CD4-positive, CD25-positive, alpha-beta regulatory T cell (primary cell): ENCODE measurements around the gene S100A12. TPM values are rescaled to one million over a fixed set of nuclear protein-coding genes. Genes with fewer than 3 reads are reported as not detected.

Experiments
- ATAC-seq, 2 donors: fragments of 150-1000 bp; cut with Tn5 transposase; one replicate each; pipeline ENCODE4 v1.10.0; 2021; ENCODE audit warnings: low read depth in 2 of 2, moderate number of reproducible peaks in 2 of 2, moderate library complexity in 1 of 2
- DNase-seq, 3 donors: peaks; one replicate each; pipeline versions ENCODE4 v3.0.0 to v3.0.0-alpha.2; 2012 to 2022; ENCODE audit warnings: mixed read lengths in 1 of 3
- H3K27ac ChIP-seq: one replicate; pipeline ENCODE4 v1.7.0; 2013; ENCODE audit warnings: mild to moderate bottlenecking, low read length; ENCODE audit not compliant: insufficient read depth, poor library complexity, severe bottlenecking
- H3K27me3 ChIP-seq: one replicate; pipeline ENCODE4 v1.7.0; 2013; ENCODE audit warnings: low read length; ENCODE audit not compliant: control insufficient read depth, insufficient read depth
- H3K36me3 ChIP-seq: one replicate; pipeline ENCODE4 v1.7.0; 2013; ENCODE audit warnings: mild to moderate bottlenecking, low read length, moderate library complexity; ENCODE audit not compliant: control insufficient read depth, insufficient read depth
- H3K4me1 ChIP-seq: 2 replicates; pipeline ENCODE4 v1.7.0; 2013; ENCODE audit warnings: mild to moderate bottlenecking, low read length; ENCODE audit not compliant: insufficient read depth, control insufficient read depth, poor library complexity, severe bottlenecking
- H3K4me3 ChIP-seq: one replicate; pipeline ENCODE4 v1.7.0; 2013; ENCODE audit warnings: low read depth, mild to moderate bottlenecking, low read length, moderate library complexity
- H3K9me3 ChIP-seq, 2 experiments: 1 replicate in 1 of 2; 2 replicates in 1 of 2; pipeline ENCODE4 v1.7.0; 2013; ENCODE audit warnings: low read length in 2 of 2, mild to moderate bottlenecking in 1 of 2, moderate library complexity in 1 of 2; ENCODE audit not compliant: control insufficient read depth in 2 of 2
- H3K27ac Mint-ChIP-seq, 3 donors: one replicate each; pipeline ENCODE4 v1.8.0; 2020 to 2022; ENCODE audit warnings: mild to moderate bottlenecking in 3 of 3, mixed read lengths in 3 of 3, moderate library complexity in 2 of 3
- H3K27me3 Mint-ChIP-seq: one replicate; pipeline ENCODE4 v1.8.0; 2022; ENCODE audit warnings: mild to moderate bottlenecking, mixed read lengths
- H3K36me3 Mint-ChIP-seq: one replicate; pipeline ENCODE4 v1.8.0; 2020; ENCODE audit warnings: mixed read lengths
- H3K4me1 Mint-ChIP-seq, 4 donors: one replicate each; pipeline ENCODE4 v1.8.0; 2020 to 2022; ENCODE audit warnings: mixed read lengths in 4 of 4, mild to moderate bottlenecking in 1 of 4
- H3K4me3 Mint-ChIP-seq, 4 donors: one replicate each; pipeline ENCODE4 v1.8.0; 2020 to 2022; ENCODE audit warnings: mild to moderate bottlenecking in 4 of 4, mixed read lengths in 4 of 4, moderate library complexity in 3 of 4
- H3K9me3 Mint-ChIP-seq, 7 donors: one replicate each; pipeline ENCODE4 v1.8.0; 2020 to 2022; ENCODE audit warnings: mixed read lengths in 7 of 7, mild to moderate bottlenecking in 3 of 7, moderate library complexity in 2 of 7
- polyA plus RNA-seq, 4 donors: library from polyadenylated mRNA; unstranded; fragments of 300-500 nt; fragmentation: Illumina TruSeq; gene quantifications; one replicate each; pipeline ENCODE4 v1.2.3, GENCODE V29; 2021
- total RNA-seq: library from RNA; stranded (reverse); gene quantifications from one replicate; pipeline ENCODE4 v1.2.3, GENCODE V29; 2022

Gene S100A12
- total and polyA plus RNA-seq, 5 donors from 2014 or later: 0.51 to 2.2 TPM; not detected in 3

GRCh38 chr1:153372571-153372970 lies 2.9 kb downstream of the S100A12 start:
- no peaks in the 10 kb centered on the region for H3K36me3 ChIP-seq
- ATAC-seq (no peak), DNase-seq (no peak)
- Mint-ChIP-seq H3K27me3 (peaks cover 26% of the 10 kb centered on the region), H3K9me3 (peaks cover 0 to 3% (median 0%) of the 10 kb centered on the region in 7 donors), H3K27ac (no peak overlapping the region), H3K4me3 (no peak overlapping the region), H3K36me3 (no peaks in the 10 kb centered on the region), H3K4me1 (no peaks in the 10 kb centered on the region)
- H3K9me3 ChIP-seq: no peaks in the 10 kb centered on the region
- no peaks in the 10 kb centered on the region for H3K4me1 ChIP-seq
- H3K27ac ChIP-seq: no peak overlapping the region
- H3K4me3 ChIP-seq: no peak overlapping the region
- peaks cover 13% of the 10 kb centered on the region for H3K27me3 ChIP-seq

GRCh38 chr1:153371231-153371630 lies 4.2 kb downstream of the S100A12 start:
- ATAC-seq: no peak
- peaks cover 19% of the 10 kb centered on the region for H3K27me3 Mint-ChIP-seq
- Histone ChIP-seq H3K27me3 (peaks cover 10% of the 10 kb centered on the region), H3K36me3 (no peaks in the 10 kb centered on the region), H3K4me3 (no peak overlapping the region), H3K4me1 (no peaks in the 10 kb centered on the region), H3K27ac (no peak overlapping the region), H3K9me3 (no peaks in the 10 kb centered on the region)
- no peak for DNase-seq
- no peak overlapping the region for H3K4me3 Mint-ChIP-seq
- H3K27ac Mint-ChIP-seq: no peak overlapping the region
- H3K36me3 Mint-ChIP-seq: no peaks in the 10 kb centered on the region
- peaks cover 0 to 3% (median 0%) of the 10 kb centered on the region in 7 donors for H3K9me3 Mint-ChIP-seq
- no peaks in the 10 kb centered on the region for H3K4me1 Mint-ChIP-seq

- H3K27me3 ChIP-seq: peaks cover 10% of the 10 kb centered on the region
- DNase-seq (no peak), ATAC-seq (no peak)
- no peaks in the 10 kb centered on the region for H3K36me3 Mint-ChIP-seq
- no peaks in the 10 kb centered on the region for H3K4me1 Mint-ChIP-seq
- H3K9me3 Mint-ChIP-seq: peaks cover 0 to 3% (median 0%) of the 10 kb centered on the region in 7 donors
- H3K4me3 Mint-ChIP-seq: no peak overlapping the region
- H3K27ac Mint-ChIP-seq: no peak overlapping the region
- no peaks in the 10 kb centered on the region for H3K36me3 ChIP-seq
- H3K27me3 Mint-ChIP-seq: peaks cover 22% of the 10 kb centered on the region
- no peak overlapping the region for H3K27ac ChIP-seq
- H3K9me3 ChIP-seq: no peaks in the 10 kb centered on the region
- H3K4me3 ChIP-seq: no peak overlapping the region
- no peaks in the 10 kb centered on the region for H3K4me1 ChIP-seq
Observed at GRCh38 chr1:153370146-153370545, 5.3 kb downstream of the S100A12 start.

- Histone ChIP-seq H3K27ac (no peak overlapping the region), H3K4me1 (no peaks in the 10 kb centered on the region), H3K27me3 (peaks cover 10% of the 10 kb centered on the region), H3K4me3 (no peak overlapping the region), H3K36me3 (no peaks in the 10 kb centered on the region), H3K9me3 (no peaks in the 10 kb centered on the region)
- ATAC-seq (no peak), DNase-seq (no peak)
- Mint-ChIP-seq H3K36me3 (no peaks in the 10 kb centered on the region), H3K27ac (no peak overlapping the region), H3K4me3 (no peak overlapping the region), H3K27me3 (peaks cover 22% of the 10 kb centered on the region), H3K4me1 (no peaks in the 10 kb centered on the region), H3K9me3 (peaks cover 0 to 3% (median 0%) of the 10 kb centered on the region in 7 donors)
Observed at GRCh38 chr1:153368495-153368894, 6.9 kb downstream of the S100A12 start.

- Histone ChIP-seq H3K4me1 (no peaks in the 10 kb centered on the region), H3K9me3 (no peaks in the 10 kb centered on the region), H3K36me3 (no peaks in the 10 kb centered on the region), H3K27me3 (peaks cover 8% of the 10 kb centered on the region), H3K27ac (no peak overlapping the region), H3K4me3 (no peak overlapping the region)
- no peak overlapping the region for H3K4me3 Mint-ChIP-seq
- ATAC-seq: no peak
- H3K27me3 Mint-ChIP-seq: peaks cover 12% of the 10 kb centered on the region
- H3K36me3 Mint-ChIP-seq: no peaks in the 10 kb centered on the region
- no peaks in the 10 kb centered on the region for H3K9me3 Mint-ChIP-seq
- DNase-seq: no peak
- H3K4me1 Mint-ChIP-seq: no peaks in the 10 kb centered on the region
- no peak overlapping the region for H3K27ac Mint-ChIP-seq
Observed at GRCh38 chr1:153367090-153367489, 8.3 kb downstream of the S100A12 start.

- peaks cover 5% of the 10 kb centered on the region for H3K27me3 ChIP-seq
- no peaks in the 10 kb centered on the region for H3K36me3 ChIP-seq
- no peak overlapping the region for H3K27ac Mint-ChIP-seq
- no peak overlapping the region for H3K4me3 ChIP-seq
- H3K27me3 Mint-ChIP-seq: peaks cover 12% of the 10 kb centered on the region
- no peaks in the 10 kb centered on the region for H3K36me3 Mint-ChIP-seq
- H3K4me1 ChIP-seq: no peaks in the 10 kb centered on the region
- H3K27ac ChIP-seq: no peak overlapping the region
- H3K9me3 Mint-ChIP-seq: no peaks in the 10 kb centered on the region
- H3K4me3 Mint-ChIP-seq: no peak overlapping the region
- no peaks in the 10 kb centered on the region for H3K4me1 Mint-ChIP-seq
- no peaks in the 10 kb centered on the region for H3K9me3 ChIP-seq
- DNase-seq: no peak
- ATAC-seq: no peak
Observed at GRCh38 chr1:153366261-153366660, 9.2 kb downstream of the S100A12 start.

DNA sequence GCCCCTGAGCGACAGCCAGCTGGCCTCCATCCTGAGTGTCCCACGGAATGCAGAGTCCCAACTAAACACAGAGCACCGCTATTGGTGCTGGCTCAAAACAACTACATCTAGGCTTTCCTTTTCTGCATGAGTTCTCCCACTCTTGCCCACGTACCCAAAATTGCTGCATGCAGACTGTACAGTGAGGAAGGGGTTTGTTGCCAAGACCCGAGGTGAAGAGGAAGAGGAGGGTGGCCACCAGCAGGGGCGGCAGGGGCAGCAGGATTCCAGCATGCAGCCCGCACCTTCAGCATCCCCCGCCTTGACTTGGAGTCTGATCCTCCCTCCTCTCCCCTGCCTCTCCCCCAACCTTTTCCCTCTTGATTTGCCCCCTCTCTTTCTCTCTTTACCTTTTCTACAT lies 9.7 kb downstream of the S100A12 start:
- Mint-ChIP-seq H3K9me3 (no peaks in the 10 kb centered on the region), H3K27me3 (peaks cover 10% of the 10 kb centered on the region), H3K36me3 (no peaks in the 10 kb centered on the region), H3K4me3 (no peak overlapping the region), H3K4me1 (no peaks in the 10 kb centered on the region), H3K27ac (no peak overlapping the region)
- no peak overlapping the region for H3K4me3 ChIP-seq
- no peaks in the 10 kb centered on the region for H3K4me1 ChIP-seq
- no peaks in the 10 kb centered on the region for H3K36me3 ChIP-seq
- no peaks in the 10 kb centered on the region for H3K9me3 ChIP-seq
- H3K27ac ChIP-seq: no peak overlapping the region
- ATAC-seq: no peak
- H3K27me3 ChIP-seq: peaks cover 3% of the 10 kb centered on the region
- no peak for DNase-seq

DNA sequence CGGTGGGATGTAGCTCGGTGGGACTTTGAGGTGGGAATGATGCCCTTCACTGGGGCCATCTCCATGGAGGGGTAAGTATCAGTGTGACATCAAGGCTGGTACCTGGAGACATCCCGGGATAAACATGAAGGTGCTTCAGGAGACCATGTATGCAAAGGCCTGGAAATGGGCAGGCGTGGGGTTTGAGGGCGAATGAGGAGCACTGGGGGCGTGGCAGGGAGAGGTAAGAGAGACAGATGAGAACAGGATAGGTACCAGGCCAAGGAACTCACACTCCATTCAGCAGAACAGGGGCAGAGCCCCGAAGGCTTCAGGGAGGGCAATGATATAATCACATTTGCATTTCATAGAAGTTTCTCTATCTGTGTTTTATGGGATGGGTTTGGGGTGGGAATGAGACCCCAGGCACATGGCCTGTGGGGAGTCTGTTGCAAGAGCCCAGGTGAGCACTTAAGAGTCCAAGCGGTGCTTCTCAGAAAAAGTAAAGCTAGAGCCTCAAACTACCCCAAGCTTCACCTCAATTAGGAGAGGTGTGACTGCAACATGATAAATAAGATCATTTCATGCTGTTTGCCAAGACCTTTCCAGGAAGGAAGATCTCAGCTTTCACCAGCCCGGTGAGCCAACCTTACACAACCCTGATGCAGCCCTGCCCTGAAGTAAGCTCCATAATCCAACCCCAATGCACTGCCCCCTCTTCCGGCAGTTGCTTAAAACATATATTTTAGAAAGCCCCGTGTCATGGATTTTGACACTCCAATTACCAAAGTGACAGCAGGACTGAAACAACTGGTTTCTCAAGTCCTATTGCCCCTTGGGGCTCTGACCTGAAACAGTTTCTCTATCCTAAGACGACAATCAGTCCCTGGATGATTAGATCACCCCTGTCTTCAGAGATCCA lies 10.4 kb downstream of the S100A12 start:
- H3K9me3 Mint-ChIP-seq: no peaks in the 10 kb centered on the region
- Histone ChIP-seq H3K36me3 (no peaks in the 10 kb centered on the region), H3K27me3 (peaks cover 3% of the 10 kb centered on the region), H3K27ac (no peak overlapping the region), H3K4me1 (no peaks in the 10 kb centered on the region), H3K4me3 (no peak overlapping the region), H3K9me3 (no peaks in the 10 kb centered on the region)
- H3K27ac Mint-ChIP-seq: no peak overlapping the region
- DNase-seq: no peak
- no peak for ATAC-seq
- H3K27me3 Mint-ChIP-seq: peaks cover 7% of the 10 kb centered on the region
- no peaks in the 10 kb centered on the region for H3K4me1 Mint-ChIP-seq
- H3K4me3 Mint-ChIP-seq: no peak overlapping the region
- H3K36me3 Mint-ChIP-seq: no peaks in the 10 kb centered on the region
